B cell (primary cell): Measurements from ENCODE around the gene KRTAP2-3. TPM values are rescaled to one million over a fixed set of nuclear protein-coding genes. Genes with fewer than 3 reads are reported as not detected.

Experiments
- ATAC-seq: fragments of 200-7000 bp; cut with Tn5 transposase; one replicate; pipeline ENCODE4 v1.10.0; 2021; ENCODE audit warnings: low read depth, mild to moderate bottlenecking, moderate number of reproducible peaks, moderate library complexity
- CTCF ChIA-PET: fragments of 350-600 bp; sonication (Branson Sonifier 250); formaldehyde crosslinking; loops from one replicate; lab custom pipeline; 2021; ENCODE audit warnings: antibody characterized with exemption, inconsistent platforms; lab: Charles Lee
- POLR2A ChIA-PET: fragments of 350-600 bp; sonication (Branson Sonifier 250); formaldehyde crosslinking; loops from one replicate; lab custom pipeline; 2021; ENCODE audit warnings: antibody characterized with exemption; lab: Charles Lee
- DNase-seq: peaks from one replicate; pipeline ENCODE4 v3.0.0; 2013
- H2AFZ ChIP-seq: 2 replicates; pipeline ENCODE4 v1.6.1; 2012; ENCODE audit warnings: mild to moderate bottlenecking, low read depth, low read length; ENCODE audit not compliant: insufficient read depth, poor library complexity, severe bottlenecking
- H3K27ac ChIP-seq, 2 donors: 1 replicate in 1 of 2; 2 replicates in 1 of 2; pipeline ENCODE4 v1.5.1; 2012 to 2013; ENCODE audit warnings: low read length in 2 of 2, mild to moderate bottlenecking in 2 of 2, moderate library complexity in 1 of 2
- H3K27me3 ChIP-seq, 4 experiments: fragments of 200-600 bp in 1 of 4; sonication (generic) in 1 of 4; replicated peaks in 1 of 4; 1 replicate in 2 of 4; 2 replicates in 2 of 4; pipeline versions ENCODE4 v1.6.1 to v1.7.0; 2013 to 2016; ENCODE audit warnings: low read length in 3 of 4, mild to moderate bottlenecking in 2 of 4, mixed read lengths in 1 of 4, moderate library complexity in 1 of 4; ENCODE audit not compliant: insufficient read depth in 4 of 4, control insufficient read depth in 3 of 4; ENCODE audit errors: control extremely low read depth in 1 of 4
- H3K36me3 ChIP-seq, 2 experiments: replicated peaks in 1 of 2; 1 replicate in 1 of 2; 2 replicates in 1 of 2; pipeline versions ENCODE4 v1.6.1 to v1.7.1; 2013; ENCODE audit warnings: low read length in 1 of 2; ENCODE audit not compliant: insufficient read depth in 2 of 2, control insufficient read depth in 1 of 2; ENCODE audit errors: control extremely low read depth in 1 of 2, extremely low read depth in 1 of 2
- H3K4me1 ChIP-seq, 2 donors: fragments of 200-600 bp in 1 of 2; sonication (generic) in 1 of 2; 1 replicate in 1 of 2; 2 replicates in 1 of 2; pipeline versions ENCODE4 v1.5.1 to v1.6.1; 2013 to 2017; ENCODE audit warnings: low read length in 2 of 2; ENCODE audit not compliant: control insufficient read depth in 2 of 2, insufficient read depth in 2 of 2
- H3K4me2 ChIP-seq: replicated peaks from 2 replicates; pipeline ENCODE3; 2012; ENCODE audit warnings: mild to moderate bottlenecking, low read depth, low read length; ENCODE audit not compliant: poor library complexity, severe bottlenecking
- H3K4me3 ChIP-seq, 5 experiments: fragments of 200-600 bp in 1 of 5; sonication (generic) in 1 of 5; 1 replicate in 3 of 5; 2 replicates in 2 of 5; pipeline versions ENCODE4 v1.5.1 to v1.7.0; 2011 to 2016; ENCODE audit warnings: low read length in 4 of 5, mild to moderate bottlenecking in 4 of 5, low read depth in 2 of 5, control low read depth in 1 of 5, moderate library complexity in 1 of 5; ENCODE audit not compliant: insufficient read depth in 1 of 5; ENCODE audit errors: control extremely low read depth in 1 of 5, extremely low read depth in 1 of 5
- H3K79me2 ChIP-seq: fragments of 200-600 bp; sonication (generic); one replicate; pipeline ENCODE4 v1.6.0; 2016; ENCODE audit warnings: low read length; ENCODE audit not compliant: control insufficient read depth, insufficient read depth
- H3K9ac ChIP-seq: fragments of 200-600 bp; sonication (generic); 2 replicates; pipeline ENCODE4 v1.6.1; 2017; ENCODE audit warnings: mild to moderate bottlenecking, low read length, moderate library complexity
- H3K9me3 ChIP-seq, 3 donors: one replicate each; pipeline versions ENCODE4 v1.6.1 to v1.7.1; 2013; ENCODE audit warnings: low read length in 2 of 3; ENCODE audit not compliant: control insufficient read depth in 2 of 3, insufficient read depth in 1 of 3; ENCODE audit errors: control extremely low read depth in 1 of 3
- H4K20me1 ChIP-seq: 2 replicates; pipeline ENCODE4 v1.6.0; 2012; ENCODE audit warnings: mild to moderate bottlenecking, low read length; ENCODE audit not compliant: insufficient read depth, control insufficient read depth, poor library complexity, severe bottlenecking
- H3K27ac Mint-ChIP-seq: one replicate; pipeline ENCODE4 v1.8.0; 2021; ENCODE audit warnings: mixed read lengths
- H3K27me3 Mint-ChIP-seq: one replicate; pipeline ENCODE4 v1.8.0; 2021; ENCODE audit warnings: mixed read lengths
- H3K4me1 Mint-ChIP-seq: one replicate; pipeline ENCODE4 v1.8.0; 2021; ENCODE audit warnings: mixed read lengths
- H3K4me3 Mint-ChIP-seq: one replicate; pipeline ENCODE4 v1.8.0; 2021; ENCODE audit warnings: mixed read lengths
- H3K9me3 Mint-ChIP-seq: one replicate; pipeline ENCODE4 v1.8.0; 2022; ENCODE audit warnings: mixed read lengths; ENCODE audit not compliant: insufficient read depth
- CTCF ChIP-seq: fragments of 200-600 bp; IDR thresholded peaks from one replicate; pipeline ENCODE4 v1.8.0; 2022; ENCODE audit warnings: antibody characterized with exemption, mild to moderate bottlenecking
- EZH2 ChIP-seq: IDR thresholded peaks from 2 replicates; pipeline ENCODE4 v1.6.1; 2012; ENCODE audit warnings: borderline replicate concordance, low read depth, mild to moderate bottlenecking, moderate library complexity, low read length; ENCODE audit not compliant: insufficient read depth, poor library complexity, severe bottlenecking
- WGBS: methylation state at CpG from one replicate; pipeline ENCODE4 v1.1.5; 2013; ENCODE audit warnings: missing lambda C conversion rate; ENCODE audit not compliant: insufficient coverage; 5-methylcytosine and 5-hydroxymethylcytosine counted together
- intact Hi-C: fragments of 100-400 bp; cut with micrococcal nuclease; formaldehyde crosslinking; loops from one replicate; pipeline ENCODE4 v1.10.0; 2022
- polyA plus RNA-seq: library from polyadenylated mRNA; depleted of rRNA; stranded (reverse); fragments of >200 nt; gene quantifications from 2 replicates; pipeline ENCODE4 v1.2.3, GENCODE V29; 2012
- total RNA-seq, 2 donors: library from RNA; stranded (reverse); fragments of 120-200 nt in 1 of 2; gene quantifications; 1 replicate in 1 of 2; 2 replicates in 1 of 2; pipeline versions ENCODE4 v1.2.3 to v1.2.4, GENCODE V29; 2013 to 2022

KRTAP2-3 gene
- total and polyA plus RNA-seq, 2 donors (not counting 1 experiment from before 2014, with no cell fraction given): not detected

GRCh38 chr17:41012326-41013120 is 47.4 kb downstream of the KRTAP2-3 start:
- H3K9me3 ChIP-seq: no peaks in the 10 kb centered on the region
- no peaks in the 10 kb centered on the region for H3K9me3 Mint-ChIP-seq
- no peaks in the 10 kb centered on the region for H3K36me3 ChIP-seq
- 90% methylated on average over 6 of the region's 6 CpGs for WGBS
- H3K4me3 ChIP-seq: no peak overlapping the region
- no peak overlapping the region for H3K27ac ChIP-seq
- no peak overlapping the region for H3K27ac Mint-ChIP-seq
- no peaks in the 10 kb centered on the region for H3K4me1 Mint-ChIP-seq
- H3K4me3 Mint-ChIP-seq: no peak overlapping the region
- no peak for ATAC-seq
- ChIA-PET CTCF (no interaction called here), POLR2A (no interaction called here)
- intact Hi-C loops: no loop called here
- DNase-seq: no peak
- H4K20me1 ChIP-seq: no peaks in the 10 kb centered on the region
- no peaks in the 10 kb centered on the region for H3K4me1 ChIP-seq
- H2AFZ ChIP-seq: no peak overlapping the region
- no peaks in the 10 kb centered on the region for H3K79me2 ChIP-seq
- TF ChIP-seq EZH2: no peak
- no peak for TF ChIP-seq CTCF
- H3K9ac ChIP-seq: no peak overlapping the region
- no peaks in the 10 kb centered on the region for H3K27me3 ChIP-seq
- no peak overlapping the region for H3K4me2 ChIP-seq
- peaks cover 14% of the 10 kb centered on the region for H3K27me3 Mint-ChIP-seq

GRCh38 chr17:41010441-41010840 is 49.5 kb downstream of the KRTAP2-3 start:
- no peaks in the 10 kb centered on the region for H3K36me3 ChIP-seq
- ATAC-seq (no peak), DNase-seq (no peak)
- ChIA-PET POLR2A (no interaction called here), CTCF (no interaction called here)
- no peaks in the 10 kb centered on the region for H3K4me1 ChIP-seq
- intact Hi-C loops: no loop called here
- TF ChIP-seq CTCF (no peak), EZH2 (no peak)
- no peak overlapping the region for H3K27ac ChIP-seq
- no peak overlapping the region for H3K27ac Mint-ChIP-seq
- H3K9me3 Mint-ChIP-seq: no peaks in the 10 kb centered on the region
- H3K4me3 Mint-ChIP-seq: no peak overlapping the region
- H3K9me3 ChIP-seq: no peaks in the 10 kb centered on the region
- H3K4me2 ChIP-seq: no peak overlapping the region
- no peaks in the 10 kb centered on the region for H3K79me2 ChIP-seq
- no peaks in the 10 kb centered on the region for H4K20me1 ChIP-seq
- H2AFZ ChIP-seq: no peak overlapping the region
- H3K27me3 Mint-ChIP-seq: peaks cover 17% of the 10 kb centered on the region
- no peaks in the 10 kb centered on the region for H3K27me3 ChIP-seq
- no peaks in the 10 kb centered on the region for H3K4me1 Mint-ChIP-seq
- H3K4me3 ChIP-seq: no peak overlapping the region
- H3K9ac ChIP-seq: no peak overlapping the region
